ENCODE results near the gene HHATL. TPM values are rescaled to one million over a fixed set of nuclear protein-coding genes. Genes with fewer than 3 reads are reported as not detected.

HHATL gene
- total RNA-seq, 1 experiment from 2014 or later, result not detected

- Histone ChIP-seq H3K4me3 (ENCODE audit: low read depth, low read length, poor library complexity, severe bottlenecking) (peak overlapping the region; percentile 58), H3K4me1 (ENCODE audit: insufficient read depth, low read length, poor library complexity, severe bottlenecking) (no peaks in the 10 kb centered on the region), H3K27ac (ENCODE audit: low read depth, low read length, poor library complexity, severe bottlenecking) (peak overlapping the region; percentile 23), H3K36me3 (ENCODE audit: insufficient read depth, low read length, poor library complexity, severe bottlenecking) (no peaks in the 10 kb centered on the region), H3K27me3 (replicated peaks; ENCODE audit: insufficient read depth, low read depth, low read length, poor library complexity) (no peaks in the 10 kb centered on the region), H3K9me3 (ENCODE audit: low read depth, low read length, poor library complexity, severe bottlenecking) (no peaks in the 10 kb centered on the region)
- no peak for DNase-seq (ENCODE audit: low spot score)
- no TSS peak for BruUV-seq (replicated peaks)
- POLR2A ChIA-PET (ENCODE audit: low non-redundant PET), result no interaction called here
- intact Hi-C loops (cut with micrococcal nuclease; ENCODE audit: unreplicated experiment), result no loop called here
- CTCF ChIA-PET, result no interaction called here
- TF ChIP-seq EZH2 (IDR thresholded peaks at IDR 0.05; ENCODE audit: borderline replicate concordance, low read depth, low read length, poor library complexity, severe bottlenecking), result no peak
- no peak for TF ChIP-seq CTCF (conservative IDR thresholded peaks at IDR 0.05; ENCODE audit: low read depth, low read length)
Measured at GRCh38 chr3:42653303-42653559, 49.4 kb downstream of the HHATL start.

- no peaks in the 10 kb centered on the region for H3K9me3 ChIP-seq (ENCODE audit: low read depth, low read length, poor library complexity, severe bottlenecking)
- no peaks in the 10 kb centered on the region for H3K27me3 ChIP-seq (replicated peaks; ENCODE audit: insufficient read depth, low read depth, low read length, poor library complexity)
- BruUV-seq (replicated peaks), result no TSS peak
- CTCF ChIA-PET, result no interaction called here
- TF ChIP-seq EZH2 (IDR thresholded peaks at IDR 0.05; ENCODE audit: borderline replicate concordance, low read depth, low read length, poor library complexity, severe bottlenecking) (no peak), CTCF (conservative IDR thresholded peaks at IDR 0.05; ENCODE audit: low read depth, low read length) (no peak)
- POLR2A ChIA-PET (ENCODE audit: low non-redundant PET), result no interaction called here
- no peak overlapping the region for H3K27ac ChIP-seq (ENCODE audit: low read depth, low read length, poor library complexity, severe bottlenecking)
- no peak for DNase-seq (ENCODE audit: low spot score)
- no peaks in the 10 kb centered on the region for H3K36me3 ChIP-seq (ENCODE audit: insufficient read depth, low read length, poor library complexity, severe bottlenecking)
- intact Hi-C loops (cut with micrococcal nuclease; ENCODE audit: unreplicated experiment), result no loop called here
- H3K4me3 ChIP-seq (ENCODE audit: low read depth, low read length, poor library complexity, severe bottlenecking), result peak overlapping the region; percentile 58
- no peaks in the 10 kb centered on the region for H3K4me1 ChIP-seq (ENCODE audit: insufficient read depth, low read length, poor library complexity, severe bottlenecking)
Measured at GRCh38 chr3:42652611-42653302, 49.8 kb downstream of the HHATL start.

- no peaks in the 10 kb centered on the region for H3K36me3 ChIP-seq (ENCODE audit: insufficient read depth, low read length, poor library complexity, severe bottlenecking)
- no peaks in the 10 kb centered on the region for H3K9me3 ChIP-seq (ENCODE audit: low read depth, low read length, poor library complexity, severe bottlenecking)
- no peaks in the 10 kb centered on the region for H3K27me3 ChIP-seq (replicated peaks; ENCODE audit: insufficient read depth, low read depth, low read length, poor library complexity)
- no peaks in the 10 kb centered on the region for H3K4me1 ChIP-seq (ENCODE audit: insufficient read depth, low read length, poor library complexity, severe bottlenecking)
- H3K27ac ChIP-seq (ENCODE audit: low read depth, low read length, poor library complexity, severe bottlenecking), result no peak overlapping the region
- DNase-seq (ENCODE audit: low spot score), result no peak
- ChIA-PET CTCF (no interaction called here), POLR2A (ENCODE audit: low non-redundant PET) (no interaction called here)
- H3K4me3 ChIP-seq (ENCODE audit: low read depth, low read length, poor library complexity, severe bottlenecking), result no peak overlapping the region
- intact Hi-C loops (cut with micrococcal nuclease; ENCODE audit: unreplicated experiment), result no loop called here
- no TSS peak for BruUV-seq (replicated peaks)
- TF ChIP-seq CTCF (conservative IDR thresholded peaks at IDR 0.05; ENCODE audit: low read depth, low read length), result no peak
- no peak for TF ChIP-seq EZH2 (IDR thresholded peaks at IDR 0.05; ENCODE audit: borderline replicate concordance, low read depth, low read length, poor library complexity, severe bottlenecking)
Measured at GRCh38 chr3:42652251-42652610, 50.4 kb downstream of the HHATL start.
